Aorta (tissue), 5 donors: ENCODE results near the gene PLEKHM3. TPM values are rescaled to one million over a fixed set of nuclear protein-coding genes. Genes with fewer than 3 reads are reported as not detected.

Source experiments
- ATAC-seq: fragments of 200-7000 bp; cut with Tn5 transposase; one replicate; pipeline ENCODE4 v1.9.1; 2022; ENCODE audit warnings: moderate library complexity; ENCODE audit not compliant: low FRiP score
- DNase-seq, 2 donors: peaks; one replicate each; pipeline ENCODE4 v3.0.0-alpha.2; 2020
- H3K27ac ChIP-seq, 2 donors: one replicate each; pipeline ENCODE4 v1.5.1; 2013; ENCODE audit warnings: low read length in 2 of 2, mild to moderate bottlenecking in 2 of 2, moderate library complexity in 2 of 2, control low read depth in 1 of 2, inconsistent platforms in 1 of 2, low read depth in 1 of 2
- H3K27me3 ChIP-seq, 2 donors: one replicate each; pipeline ENCODE4 v1.6.1; 2013; ENCODE audit warnings: control low read depth in 1 of 2, low read length in 1 of 2, mild to moderate bottlenecking in 1 of 2, moderate library complexity in 1 of 2; ENCODE audit not compliant: insufficient read depth in 2 of 2, control insufficient read depth in 1 of 2
- H3K36me3 ChIP-seq, 2 donors: one replicate each; pipeline ENCODE4 v1.6.1; 2013; ENCODE audit warnings: control low read depth in 1 of 2, low read length in 1 of 2, mild to moderate bottlenecking in 1 of 2; ENCODE audit not compliant: insufficient read depth in 2 of 2, control insufficient read depth in 1 of 2
- H3K4me1 ChIP-seq, 2 donors: one replicate each; pipeline ENCODE4 v1.6.1; 2013; ENCODE audit warnings: low read length in 2 of 2, control low read depth in 1 of 2, mild to moderate bottlenecking in 1 of 2, moderate library complexity in 1 of 2; ENCODE audit not compliant: insufficient read depth in 2 of 2, control insufficient read depth in 1 of 2
- H3K4me3 ChIP-seq, 2 donors: one replicate each; pipeline ENCODE4 v1.5.1; 2013; ENCODE audit warnings: low read length in 2 of 2, control low read depth in 1 of 2, mild to moderate bottlenecking in 1 of 2
- H3K9me3 ChIP-seq: one replicate; pipeline ENCODE4 v1.6.1; 2013; ENCODE audit warnings: mild to moderate bottlenecking, low read length; ENCODE audit not compliant: control insufficient read depth
- WGBS, 2 donors: extraction: QIAGEN DNeasy Blood & Tissue Kit; methylation state at CpG; one replicate each; pipeline ENCODE4 v1.1.7; 2013; 5-methylcytosine and 5-hydroxymethylcytosine counted together
- intact Hi-C, 2 donors: fragments of 100-400 bp; cut with DNase I; formaldehyde crosslinking; loops; one replicate each; pipeline versions ENCODE4 v1.14.2 to v1.15.0; 2022
- polyA plus RNA-seq, 2 donors: library from polyadenylated mRNA; stranded (reverse); fragments of 200-250 nt; gene quantifications; one replicate each; pipeline ENCODE4 v1.2.3, GENCODE V29; 2013
- total RNA-seq, 2 donors: library from RNA; stranded (reverse); fragmentation: NEBNext Ultra II Directional; extraction: Animal tissue kit (Norgen Biotek cat#: 25700); gene quantifications; one replicate each; pipeline ENCODE4 v1.2.1, GENCODE V29; 2021
- donor health status: healthy with polysubstance abuse.
- donor health status: Bipolar disorder and iron deficiency.
- donor health status: DM: no; HTN: no; CAD: no.
- donor health status: DM: no; HTN: no; CAD: no.
- donor health status: DM: yes; HTN: yes; CAD: no.

Gene PLEKHM3
- total and polyA plus RNA-seq, 4 donors: 2.8 to 18.9 (median 9.3) TPM

DNA sequence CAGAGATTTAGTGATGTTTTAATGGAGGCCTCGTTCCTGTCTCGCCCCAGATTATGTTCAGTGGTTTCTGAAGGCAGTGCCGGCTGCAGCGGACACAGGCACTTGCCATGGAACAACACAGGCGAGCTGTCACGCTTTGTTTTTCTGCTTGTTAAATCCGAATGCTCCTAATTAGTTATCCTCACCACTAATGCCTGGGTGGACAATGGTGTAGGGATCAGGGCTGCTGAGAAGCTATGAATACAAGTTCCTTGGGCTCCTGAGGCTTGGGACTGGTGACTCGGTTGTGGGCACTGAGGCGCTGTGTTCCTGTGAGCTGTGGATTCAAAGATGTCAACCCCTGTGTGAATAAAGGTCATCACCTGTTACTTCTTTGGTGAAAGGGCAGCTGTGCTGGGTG, 123.5 kb downstream of the PLEKHM3 start:
- WGBS, 2 donors: 98% methylated on average over 9 of the region's 9 CpGs
- no peak for ATAC-seq
- Histone ChIP-seq H3K9me3 (no peaks in the 10 kb centered on the region), H3K27ac (no peak overlapping the region), H3K36me3 (peaks cover 2 to 6% of the 10 kb centered on the region in 2 donors), H3K4me1 (peaks cover 0 to 1% of the 10 kb centered on the region in 2 donors), H3K27me3 (no peaks in the 10 kb centered on the region), H3K4me3 (no peak overlapping the region)
- intact Hi-C loops: no loop called here
- DNase-seq: no peak

DNA sequence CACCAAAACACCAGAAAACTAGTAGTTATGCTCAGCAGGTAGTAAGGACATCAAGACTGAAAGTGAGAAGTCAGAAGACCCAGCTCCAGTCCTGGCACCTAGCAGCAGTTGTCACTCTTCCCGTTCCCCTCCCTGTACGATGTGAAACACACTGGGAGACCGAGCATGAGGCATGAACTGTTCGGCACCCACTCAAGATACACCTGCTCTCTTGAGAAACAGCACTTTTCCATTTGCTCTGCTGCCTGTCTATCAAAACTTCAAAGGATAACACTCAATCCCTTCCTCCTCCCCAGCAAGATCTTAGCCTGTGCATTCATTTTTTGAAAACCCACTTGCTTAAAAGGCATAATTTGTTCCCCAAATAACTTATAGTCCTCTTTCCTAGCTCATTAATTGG, 123.9 kb downstream of the PLEKHM3 start:
- Histone ChIP-seq H3K4me3 (no peak overlapping the region), H3K36me3 (peaks cover 2 to 6% of the 10 kb centered on the region in 2 donors), H3K9me3 (no peaks in the 10 kb centered on the region), H3K27ac (no peak overlapping the region), H3K4me1 (peaks cover 0 to 1% of the 10 kb centered on the region in 2 donors), H3K27me3 (no peaks in the 10 kb centered on the region)
- intact Hi-C loops: no loop called here
- ATAC-seq (no peak), DNase-seq (no peak)
- 98% methylated on average over 4 of the region's 4 CpGs for WGBS, 2 donors

DNA sequence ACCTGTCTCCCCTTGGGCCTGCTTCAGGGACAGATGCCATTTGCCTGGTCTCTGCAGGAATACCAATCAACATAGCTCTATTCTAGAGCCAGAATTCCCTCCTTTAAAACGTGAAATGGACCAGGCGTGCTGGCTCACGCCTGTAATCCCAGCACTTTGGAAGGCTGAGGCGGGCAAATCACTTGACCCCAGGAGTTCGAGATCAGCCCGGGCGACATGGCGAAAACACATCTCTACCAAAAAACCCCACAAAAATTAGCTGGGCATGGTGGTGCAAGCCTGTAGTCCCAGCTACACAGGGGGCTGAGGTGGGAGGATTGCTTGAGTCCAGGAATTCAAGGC, 127.0 kb downstream of the PLEKHM3 start:
- Histone ChIP-seq H3K4me3 (no peak overlapping the region), H3K4me1 (no peaks in the 10 kb centered on the region), H3K9me3 (no peaks in the 10 kb centered on the region), H3K27me3 (no peaks in the 10 kb centered on the region), H3K27ac (no peak overlapping the region), H3K36me3 (peaks cover 2 to 6% of the 10 kb centered on the region in 2 donors)
- intact Hi-C loops: no loop called here
- ATAC-seq (no peak), DNase-seq (no peak)
- 93 to 94% methylated on average over 8 of the region's 8 CpGs for WGBS, 2 donors

DNA sequence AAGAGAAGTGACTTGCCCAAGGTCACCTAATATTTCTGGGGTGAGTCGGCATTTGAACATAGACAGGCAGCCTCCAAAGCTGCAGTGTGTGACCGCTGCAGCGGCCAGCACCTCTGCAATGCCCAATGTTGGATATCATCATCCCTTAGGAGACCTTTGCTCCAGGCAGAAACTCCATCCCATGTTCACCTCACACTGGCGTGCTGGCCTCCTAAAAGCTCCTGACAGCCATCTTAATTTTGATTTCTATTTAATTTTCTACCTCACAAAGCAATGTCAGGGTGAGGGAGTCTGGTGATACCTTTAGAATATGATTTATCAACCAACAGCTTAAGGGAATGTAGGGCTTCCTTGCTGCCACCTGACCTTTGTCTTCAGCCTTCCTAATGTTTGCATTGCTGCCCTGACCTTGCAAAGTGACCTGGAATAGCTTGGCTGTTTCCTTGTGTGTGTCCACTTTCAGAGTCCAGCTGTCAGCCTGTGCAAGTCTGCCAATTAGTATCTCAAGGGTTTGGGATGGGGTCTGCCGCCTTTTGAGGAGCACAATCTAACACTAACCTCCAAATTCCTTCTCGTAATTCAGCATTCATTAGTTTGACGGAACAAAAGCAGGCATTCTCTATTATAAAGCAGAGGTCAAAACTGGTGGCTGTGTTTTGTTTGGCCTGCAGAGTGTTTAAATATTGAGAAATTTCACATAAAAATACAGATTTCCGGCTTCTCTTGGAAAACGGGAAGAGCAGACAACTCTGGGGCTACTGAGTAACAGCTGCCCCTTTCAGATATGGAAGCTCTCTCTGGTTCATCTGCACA, 127.6 kb downstream of the PLEKHM3 start:
- Histone ChIP-seq H3K27me3 (no peaks in the 10 kb centered on the region), H3K4me1 (no peaks in the 10 kb centered on the region), H3K36me3 (peaks cover 2 to 6% of the 10 kb centered on the region in 2 donors), H3K9me3 (no peaks in the 10 kb centered on the region), H3K4me3 (no peak overlapping the region), H3K27ac (no peak overlapping the region)
- 89 to 94% methylated on average over 9 of the region's 9 CpGs for WGBS, 2 donors
- DNase-seq: no peak
- intact Hi-C loops: no loop called here
- ATAC-seq: no peak

DNA sequence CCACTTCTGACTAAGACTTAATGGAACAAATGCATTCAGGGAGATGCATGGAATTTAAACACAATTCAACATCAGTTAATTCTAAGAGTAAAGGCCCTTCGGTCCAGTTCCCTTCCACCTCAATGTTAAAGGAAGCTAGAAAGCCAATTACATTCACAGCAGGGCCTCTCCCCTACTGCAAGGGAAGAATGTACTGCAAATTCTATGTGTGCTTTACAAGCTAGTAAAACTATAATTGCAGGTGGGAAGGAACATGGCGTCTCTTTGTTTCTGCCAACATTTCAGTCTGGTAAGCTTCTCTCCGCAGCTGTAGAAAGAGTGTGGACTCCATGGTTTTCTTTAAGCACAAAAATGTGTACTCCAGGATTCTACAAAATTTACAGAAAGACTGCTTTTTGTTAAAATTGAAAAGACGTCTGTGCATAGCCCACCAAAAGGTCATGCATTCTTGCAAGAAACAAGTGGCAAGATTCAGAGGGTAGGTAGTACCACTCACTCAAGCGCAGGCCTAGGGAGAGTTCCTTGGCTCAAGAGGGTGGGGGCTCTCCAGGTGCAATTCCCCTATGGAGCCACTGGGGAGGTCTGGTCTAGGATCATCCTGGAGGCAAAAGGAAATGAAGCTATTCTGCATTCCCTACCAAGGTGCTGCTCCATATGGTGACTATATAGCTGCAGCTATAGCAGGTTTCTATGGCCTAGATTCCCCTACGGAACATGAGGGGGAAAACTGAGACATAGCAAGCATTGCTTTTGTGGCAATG, 128.6 kb downstream of the PLEKHM3 start:
- Histone ChIP-seq H3K27ac (no peak overlapping the region), H3K4me3 (no peak overlapping the region), H3K27me3 (no peaks in the 10 kb centered on the region), H3K9me3 (no peaks in the 10 kb centered on the region), H3K36me3 (peaks cover 2 to 6% of the 10 kb centered on the region in 2 donors), H3K4me1 (peaks cover 3 to 4% of the 10 kb centered on the region in 2 donors)
- 96 to 98% methylated on average over 6 of the region's 6 CpGs for WGBS, 2 donors
- ATAC-seq: no peak
- DNase-seq: no peak
- intact Hi-C loops: no loop called here

DNA sequence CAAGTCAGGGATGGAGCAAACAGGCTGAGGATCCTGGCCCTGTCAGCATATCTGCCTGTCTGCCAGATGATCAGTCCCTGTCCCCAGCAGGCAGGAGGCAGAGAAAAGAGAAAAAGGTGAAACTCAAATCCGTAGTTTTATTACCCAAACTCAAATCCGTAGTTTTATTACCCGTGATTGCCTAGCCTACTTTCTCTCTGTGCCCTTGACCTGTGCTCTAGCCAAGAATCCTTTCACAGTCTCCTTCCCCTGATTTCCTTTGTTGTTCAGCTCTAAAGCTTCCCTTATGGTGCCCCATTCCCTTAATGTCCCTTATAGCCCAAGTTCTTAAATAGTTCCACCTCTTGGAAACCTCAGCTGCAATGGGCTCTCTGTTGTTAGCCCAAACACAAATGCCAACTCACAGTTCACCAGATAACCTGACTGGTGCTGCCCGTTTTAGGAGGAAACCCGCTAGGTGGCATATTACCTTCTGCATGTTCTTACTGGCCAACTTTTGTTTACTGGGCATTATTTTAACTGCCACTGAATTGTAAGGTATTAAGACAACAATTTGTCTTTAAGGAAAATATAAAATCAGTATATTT, 130.0 kb downstream of the PLEKHM3 start:
- intact Hi-C loops: no loop called here
- ATAC-seq (no peak), DNase-seq (no peak)
- Histone ChIP-seq H3K27ac (no peak overlapping the region), H3K9me3 (no peaks in the 10 kb centered on the region), H3K27me3 (no peaks in the 10 kb centered on the region), H3K4me1 (peaks cover 3 to 4% of the 10 kb centered on the region in 2 donors), H3K4me3 (no peak overlapping the region), H3K36me3 (peaks cover 2% of the 10 kb centered on the region in 2 donors)
- 93 to 96% methylated on average over 5 of the region's 5 CpGs for WGBS, 2 donors

DNA sequence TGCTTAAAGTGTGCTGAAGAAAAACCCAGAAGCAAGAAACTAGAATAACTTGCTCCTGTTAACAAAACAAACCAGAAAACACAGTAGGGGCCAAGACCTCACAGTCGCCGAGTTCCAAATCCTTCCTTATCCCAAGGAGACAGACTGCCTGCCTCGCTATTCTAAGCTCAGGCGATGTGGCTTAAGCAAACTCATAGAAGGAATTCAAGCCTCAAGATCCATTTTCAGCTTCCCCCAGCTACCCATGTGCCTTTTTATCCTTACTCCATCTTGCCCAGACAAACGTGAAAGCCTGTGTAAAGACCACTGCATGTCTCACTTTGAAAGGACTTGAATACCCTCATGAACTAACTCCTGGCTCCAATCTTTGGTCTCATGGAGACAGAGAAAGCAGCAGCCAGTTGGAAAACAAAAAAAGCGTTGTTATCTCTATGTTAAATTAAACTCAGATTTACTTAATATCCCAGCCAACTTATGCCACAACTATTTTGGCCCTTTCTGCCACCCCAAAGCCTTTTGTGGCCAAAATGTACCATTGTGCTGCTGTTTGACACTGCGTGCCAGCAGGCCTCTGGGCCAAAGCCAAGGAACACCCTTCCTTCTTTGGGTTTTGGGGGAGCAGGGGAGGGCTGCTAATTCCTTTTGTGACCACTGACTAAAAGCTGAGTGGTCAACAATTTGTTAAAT, 132.5 kb downstream of the PLEKHM3 start:
- Histone ChIP-seq H3K27me3 (no peaks in the 10 kb centered on the region), H3K4me1 (peaks cover 3 to 7% of the 10 kb centered on the region in 2 donors), H3K36me3 (no peaks in the 10 kb centered on the region), H3K9me3 (no peaks in the 10 kb centered on the region), H3K27ac (peak overlapping the region in 1 of 2 donors; percentile 46), H3K4me3 (no peak overlapping the region)
- DNase-seq: peak in 1 of 2 donors; percentile 56
- no peak for ATAC-seq
- intact Hi-C loops: no loop called here
- 6 to 8% methylated on average over 7 of the region's 7 CpGs for WGBS, 2 donors

DNA sequence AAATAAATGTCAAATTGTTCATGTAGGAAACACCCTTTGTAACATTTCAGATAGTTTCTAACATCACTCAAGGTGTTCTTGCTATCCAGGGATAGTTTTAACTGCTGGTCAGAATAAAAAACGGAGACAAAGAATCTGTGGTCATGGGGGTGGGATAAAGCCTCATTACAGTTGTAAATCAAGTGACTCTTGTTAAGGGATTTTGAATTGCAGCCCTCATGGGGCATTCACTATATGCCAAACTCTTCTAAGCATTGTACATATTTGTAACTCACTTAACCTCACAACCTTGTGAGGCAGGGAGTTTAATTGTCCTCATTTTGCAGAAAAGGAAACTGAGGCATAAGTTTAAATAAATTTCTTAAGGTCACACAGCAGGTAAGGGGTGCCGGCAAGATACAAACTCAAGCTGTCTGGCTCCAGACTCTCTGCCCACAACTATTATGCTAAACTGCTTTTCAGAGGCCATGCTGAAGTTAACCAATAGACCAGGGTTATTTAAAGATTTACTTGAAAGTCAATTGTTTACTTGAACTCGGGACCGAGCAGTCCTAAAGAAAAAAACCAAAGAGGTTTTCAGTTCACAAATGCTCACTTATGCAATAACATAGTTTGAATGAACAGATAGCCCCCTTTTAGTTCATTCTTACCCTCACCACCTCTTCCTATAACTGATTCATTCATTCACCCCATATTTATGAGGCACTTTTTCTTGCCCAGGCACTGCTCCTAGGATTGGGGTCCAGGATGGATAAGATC, 134.1 kb downstream of the PLEKHM3 start:
- H3K27ac ChIP-seq: no peak overlapping the region
- DNase-seq (no peak), ATAC-seq (no peak)
- no peaks in the 10 kb centered on the region for H3K9me3 ChIP-seq
- intact Hi-C loops: no loop called here
- no peaks in the 10 kb centered on the region for H3K27me3 ChIP-seq
- H3K36me3 ChIP-seq: no peaks in the 10 kb centered on the region
- peaks cover 3 to 7% of the 10 kb centered on the region in 2 donors for H3K4me1 ChIP-seq
- 97% methylated on average over 4 of the region's 4 CpGs for WGBS, 2 donors
- no peak overlapping the region for H3K4me3 ChIP-seq
